Activated CD4-positive, alpha-beta T cell treated with anti-CD3 and anti-CD28 coated beads, Interleukin-2, amount 50 U/mL, for 24 hours (primary cell): Measurements from ENCODE around the gene ALKBH4.
"Not testable (repeated sequence)": the region's sequence is repeated elsewhere in the genome, so short reads cannot be mapped to it uniquely, and the experiment has no call there.

ENCODE experiments used
- DNase-seq, 2 donors: peaks; one replicate each; pipeline ENCODE4 v3.0.0-alpha.2; 2020; ENCODE audit warnings: low read depth in 1 of 2, low spot score in 1 of 2

The ALKBH4 gene

GRCh38 chr7:102464577-102465280, at the start of gene ALKBH4, which contains the start of gene LRWD1:
Gene ALKBH4, minus strand, starts transcription at chr7:102464863. Its CDS starts 27 bp downstream, at chr7:102464836.
Gene LRWD1, plus strand, starts transcription at chr7:102464984. Its CDS starts 97 bp downstream, at chr7:102465081.
- peak; percentile 93 to 94 for DNase-seq

GRCh38 chr7:102512642-102513221, 48.1 kb upstream of the ALKBH4 start:
- DNase-seq, result not testable (repeated sequence)

- not testable (repeated sequence) for DNase-seq
Observed at GRCh38 chr7:102511860-102512522, 47.3 kb upstream of the ALKBH4 start.

- DNase-seq, result not testable (repeated sequence)
Observed at GRCh38 chr7:102510575-102510974, 45.9 kb upstream of the ALKBH4 start.

- DNase-seq, result not testable (repeated sequence)
Observed at GRCh38 chr7:102507410-102508088, 42.9 kb upstream of the ALKBH4 start.

GRCh38 chr7:102505298-102506185, 40.9 kb upstream of the ALKBH4 start:
- DNase-seq, result not testable (repeated sequence)

- DNase-seq, result not testable (repeated sequence)
Observed at GRCh38 chr7:102503141-102503540, 38.5 kb upstream of the ALKBH4 start.

GRCh38 chr7:102498321-102498720, 33.7 kb upstream of the ALKBH4 start:
- DNase-seq, result not testable (repeated sequence)

- DNase-seq, result not testable (repeated sequence)
Observed at GRCh38 chr7:102497308-102497707, 32.6 kb upstream of the ALKBH4 start.

- not testable (repeated sequence) for DNase-seq
Observed at GRCh38 chr7:102496861-102497260, 32.2 kb upstream of the ALKBH4 start.

GRCh38 chr7:102494473-102495149, 29.9 kb upstream of the ALKBH4 start:
- not testable (repeated sequence) for DNase-seq

- not testable (repeated sequence) for DNase-seq
Observed at GRCh38 chr7:102494026-102494425, 29.4 kb upstream of the ALKBH4 start.

GRCh38 chr7:102493220-102493935, 28.7 kb upstream of the ALKBH4 start:
- DNase-seq, result not testable (repeated sequence)

- peak in 1 of 2 donors; percentile 38 for DNase-seq
Observed at GRCh38 chr7:102490529-102491075, 25.9 kb upstream of the ALKBH4 start.

- DNase-seq, result not testable (repeated sequence)
Observed at GRCh38 chr7:102484317-102484716, 19.7 kb upstream of the ALKBH4 start.

- DNase-seq, result not testable (repeated sequence)
Observed at GRCh38 chr7:102481962-102482361, 17.3 kb upstream of the ALKBH4 start.

- not testable (repeated sequence) for DNase-seq
Observed at GRCh38 chr7:102479982-102480637, 15.4 kb upstream of the ALKBH4 start.

- not testable (repeated sequence) for DNase-seq
Observed at GRCh38 chr7:102479209-102479584, 14.5 kb upstream of the ALKBH4 start.
